WTC11 (cell line): ENCODE results near the gene UBASH3A. TPM values are rescaled to one million over a fixed set of nuclear protein-coding genes. Genes with fewer than 3 reads are reported as not detected.

ENCODE experiments used
- ATAC-seq: fragments of 200-7000 bp; cut with Tn5 transposase; 2 replicates; pipeline ENCODE4 v1.10.0; 2021; ENCODE audit warnings: mild to moderate bottlenecking, moderate library complexity
- CTCF ChIA-PET: fragments of 300-600 bp; sonication (Branson Sonifier 250); formaldehyde crosslinking; loops from one replicate; lab custom pipeline; 2021; ENCODE audit warnings: antibody characterized with exemption; lab: Charles Lee
- POLR2A ChIA-PET: fragments of 350-600 bp; sonication (Branson Sonifier 250); formaldehyde crosslinking; loops from one replicate; lab custom pipeline; 2021; ENCODE audit warnings: antibody characterized with exemption; lab: Charles Lee
- DNase-seq: peaks from one replicate; pipeline ENCODE4 v3.0.0; 2021; ENCODE audit warnings: low spot score
- H3K27ac Mint-ChIP-seq: 2 replicates; pipeline ENCODE4 v1.8.0; 2021; ENCODE audit warnings: mixed read lengths
- H3K27me3 Mint-ChIP-seq: 2 replicates; pipeline ENCODE4 v1.8.0; 2021; ENCODE audit warnings: low read depth, mild to moderate bottlenecking, moderate library complexity, mixed read lengths
- H3K36me3 Mint-ChIP-seq: 2 replicates; pipeline ENCODE4 v1.8.0; 2021; ENCODE audit warnings: mixed read lengths
- H3K4me1 Mint-ChIP-seq: 2 replicates; pipeline ENCODE4 v1.8.0; 2022; ENCODE audit warnings: mixed read lengths
- H3K4me3 Mint-ChIP-seq: 2 replicates; pipeline ENCODE4 v1.8.0; 2021; ENCODE audit warnings: mild to moderate bottlenecking, moderate library complexity, mixed read lengths
- H3K9me3 Mint-ChIP-seq: 2 replicates; pipeline ENCODE4 v1.8.0; 2021; ENCODE audit warnings: mixed read lengths
- ETV6 ChIP-seq: sonication (generic); formaldehyde crosslinking; IDR thresholded peaks from 2 replicates; pipeline ENCODE4 v1.8.1; 2022; ENCODE audit warnings: mild to moderate bottlenecking, missing genetic modification reagents
- FOXK1 ChIP-seq: sonication (generic); formaldehyde crosslinking; IDR thresholded peaks from 2 replicates; pipeline ENCODE4 v1.8.0; 2022; ENCODE audit warnings: mild to moderate bottlenecking, moderate library complexity, missing genetic modification reagents
- FOXP4 ChIP-seq: sonication (generic); formaldehyde crosslinking; IDR thresholded peaks from 2 replicates; pipeline ENCODE4 v1.8.0; 2022; ENCODE audit warnings: mild to moderate bottlenecking, missing genetic modification reagents
- GTF2I ChIP-seq: fragments of 250-450 bp; sonication (Bioruptor Pico); conservative IDR thresholded peaks from 2 replicates; pipeline ENCODE4 v1.4.0; 2021; ENCODE audit warnings: mild to moderate bottlenecking
- HMGXB4 ChIP-seq: sonication (generic); formaldehyde crosslinking; IDR thresholded peaks from 2 replicates; pipeline ENCODE4 v1.8.1; 2023; ENCODE audit warnings: mild to moderate bottlenecking, moderate library complexity, missing genetic modification reagents
- KAT7 ChIP-seq: sonication (generic); formaldehyde crosslinking; IDR thresholded peaks from 2 replicates; pipeline ENCODE4 v1.8.1; 2023; ENCODE audit warnings: missing genetic modification reagents, mild to moderate bottlenecking, borderline replicate concordance
- MAX ChIP-seq: sonication (generic); formaldehyde crosslinking; IDR thresholded peaks from 2 replicates; pipeline ENCODE4 v1.8.0; 2022; ENCODE audit warnings: mild to moderate bottlenecking, missing genetic modification reagents
- MLX ChIP-seq: sonication (generic); formaldehyde crosslinking; IDR thresholded peaks from 2 replicates; pipeline ENCODE4 v1.8.1; 2023; ENCODE audit warnings: mild to moderate bottlenecking, missing genetic modification reagents, moderate library complexity
- PRRX2 ChIP-seq: fragments of 250-450 bp; sonication (Bioruptor Pico); IDR thresholded peaks from 2 replicates; pipeline ENCODE4 v1.8.0; 2021; ENCODE audit warnings: mild to moderate bottlenecking
- SP1 ChIP-seq: sonication (generic); formaldehyde crosslinking; conservative IDR thresholded peaks from 2 replicates; pipeline ENCODE4 v1.8.1; 2022; ENCODE audit warnings: missing genetic modification reagents
- TP53 ChIP-seq: sonication (generic); formaldehyde crosslinking; IDR thresholded peaks from 2 replicates; pipeline ENCODE4 v1.8.1; 2023; ENCODE audit warnings: mild to moderate bottlenecking, missing genetic modification reagents
- ZBTB21 ChIP-seq: sonication (generic); formaldehyde crosslinking; IDR thresholded peaks from 2 replicates; pipeline ENCODE4 v1.8.1; 2023; ENCODE audit warnings: mild to moderate bottlenecking, missing genetic modification reagents, borderline replicate concordance
- ZMAT4 ChIP-seq: fragments of 250-450 bp; sonication (Bioruptor Pico); IDR thresholded peaks from 2 replicates; pipeline ENCODE4 v1.9.0; 2021; ENCODE audit warnings: mild to moderate bottlenecking
- ZNF219 ChIP-seq: sonication (generic); formaldehyde crosslinking; IDR thresholded peaks from 2 replicates; pipeline ENCODE4 v1.8.0; 2023; ENCODE audit warnings: missing genetic modification reagents, mild to moderate bottlenecking, borderline replicate concordance
- ZNF263 ChIP-seq: sonication (generic); formaldehyde crosslinking; IDR thresholded peaks from 2 replicates; pipeline ENCODE4 v1.8.1; 2022; ENCODE audit warnings: low read depth, mild to moderate bottlenecking, moderate library complexity, missing genetic modification reagents
- ZNF425 ChIP-seq: fragments of 250-450 bp; sonication (Bioruptor Pico); conservative IDR thresholded peaks from 2 replicates; pipeline ENCODE4 v1.9.0; 2021; ENCODE audit warnings: mild to moderate bottlenecking
- ZNF671 ChIP-seq: fragments of 250-450 bp; sonication (Bioruptor Pico); IDR thresholded peaks from 2 replicates; pipeline ENCODE4 v1.8.0; 2021; ENCODE audit warnings: mild to moderate bottlenecking
- ZSCAN18 ChIP-seq: fragments of 250-450 bp; sonication (Bioruptor Pico); IDR thresholded peaks from 2 replicates; pipeline ENCODE4 v2.1.2; 2022; ENCODE audit warnings: mild to moderate bottlenecking, moderate library complexity
- total RNA-seq: library from RNA; stranded (reverse); gene quantifications from 3 replicates; pipeline ENCODE4 v1.2.3, GENCODE V29; 2021

UBASH3A gene
- total RNA-seq, 1 experiment from 2014 or later, result not detected

- H3K4me3 Mint-ChIP-seq, result no peak overlapping the region
- TF ChIP-seq TP53 (CRISPR knock-in tag) (no peak), ZNF425 (no peak), HMGXB4 (CRISPR knock-in tag) (no peak)
- no peaks in the 10 kb centered on the region for H3K36me3 Mint-ChIP-seq
- H3K9me3 Mint-ChIP-seq, result peaks cover 6% of the 10 kb centered on the region; the same call in 1 of the 2 replicates
- no peak overlapping the region for H3K27ac Mint-ChIP-seq
- POLR2A ChIA-PET, result no interaction called here
- DNase-seq (no peak), ATAC-seq (no peak)
- peaks cover 23% of the 10 kb centered on the region for H3K4me1 Mint-ChIP-seq
- H3K27me3 Mint-ChIP-seq, result peaks cover 26% of the 10 kb centered on the region
- CTCF ChIA-PET, result interaction anchor here (1.3 kb wide), 1 partner anchor 26 kb away, joined by 6 read pairs; no protein-coding TSS in a partner anchor
These were observed 89.7 kb downstream of the UBASH3A start for GRCh38 chr21:42493109-42494060.

GRCh38 chr21:42495027-42495426 lies 91.3 kb downstream of the UBASH3A start:
- ChIA-PET POLR2A (no interaction called here), CTCF (no interaction called here)
- Mint-ChIP-seq H3K9me3 (no peaks in the 10 kb centered on the region), H3K27ac (no peak overlapping the region), H3K27me3 (peaks cover 25% of the 10 kb centered on the region), H3K4me3 (peak overlapping the region; percentile 87; the same call in 1 of the 2 replicates), H3K36me3 (no peaks in the 10 kb centered on the region), H3K4me1 (peaks cover 27% of the 10 kb centered on the region)
- ATAC-seq (no peak), DNase-seq (no peak)
- TF ChIP-seq ETV6 (no peak), GTF2I (no peak)

GRCh38 chr21:42495765-42496119 lies 92.0 kb downstream of the UBASH3A start:
- POLR2A ChIA-PET, result no interaction called here
- H3K36me3 Mint-ChIP-seq, result no peaks in the 10 kb centered on the region

GRCh38 chr21:42496120-42496838 lies 92.6 kb downstream of the UBASH3A start, which contains the start of gene RSPH1:
TSS of gene RSPH1 (minus strand) at chr21:42496224. CDS start at chr21:42496186, 38 bp downstream.
- DNase-seq, result peak; percentile 100
- ChIA-PET POLR2A (interaction anchor here (0.9 kb wide), 1 partner anchor 14 kb away, joined by 3 read pairs; no protein-coding TSS in a partner anchor), CTCF (interaction anchor here (1.1 kb wide), 1 partner anchor 29 kb away, joined by 6 read pairs; no protein-coding TSS in a partner anchor)
- Mint-ChIP-seq H3K4me1 (peaks cover 21% of the 10 kb centered on the region), H3K27me3 (peaks cover 28% of the 10 kb centered on the region), H3K4me3 (peak within 1 kb of the TSS; percentile 87), H3K36me3 (no peaks in the 10 kb centered on the region), H3K9me3 (no peaks in the 10 kb centered on the region), H3K27ac (peak within 1 kb of the TSS; percentile 93)
- ATAC-seq, result peak; percentile 97
- TF ChIP-seq MAX, result peak; percentile 57; the same call in 1 of the 2 replicates
- TF ChIP-seq ZNF671 (CRISPR knock-in tag), result no peak
- peak; percentile 81 for TF ChIP-seq SP1 (CRISPR knock-in tag)
- TF ChIP-seq ZBTB21 (CRISPR knock-in tag), result no peak
- no peak for TF ChIP-seq ZMAT4 (CRISPR knock-in tag)
- no peak for TF ChIP-seq KAT7 (CRISPR knock-in tag)
- TF ChIP-seq FOXP4, result 0 out of 2 replicates have a peak, but pooled peaks have one; percentile 14
- TF ChIP-seq FOXK1, result peak; percentile 43; the same call in 1 of the 2 replicates
- no peak for TF ChIP-seq MLX
- TF ChIP-seq ZNF219 (CRISPR knock-in tag), result no peak
- no peak for TF ChIP-seq ZSCAN18

More at GRCh38 chr21:42495765-42496119, 92.0 kb downstream of the UBASH3A start:
- H3K4me3 Mint-ChIP-seq, result peak overlapping the region; percentile 87
- H3K4me1 Mint-ChIP-seq, result peaks cover 23% of the 10 kb centered on the region
- H3K27me3 Mint-ChIP-seq, result peaks cover 26% of the 10 kb centered on the region
- CTCF ChIA-PET, result interaction anchor here (1.1 kb wide), 1 partner anchor 28 kb away, joined by 6 read pairs; no protein-coding TSS in a partner anchor
- 0 out of 2 replicates have a peak, but pooled peaks have one; percentile 45 for TF ChIP-seq ZNF263
- TF ChIP-seq PRRX2, result no peak
- TF ChIP-seq, all 79 proteins: peak for 1
- ATAC-seq, result no peak
- DNase-seq, result no peak
- Mint-ChIP-seq H3K27ac (0 out of 2 replicates have a peak overlapping the region, but pooled peaks have one; percentile 58), H3K9me3 (no peaks in the 10 kb centered on the region)
